Fibroblast of skin of abdomen (primary cell): ENCODE measurements around the gene PTGER3. TPM values are rescaled to one million over a fixed set of nuclear protein-coding genes. Genes with fewer than 3 reads are reported as not detected.

Experiments used
- DNase-seq: peaks from one replicate; pipeline ENCODE4 v3.0.0-alpha.2; 2013
- polyA plus RNA-seq, 2 experiments: library from polyadenylated mRNA; unstranded; fragments of 120-200 nt; gene quantifications; one replicate each; pipeline ENCODE4 v1.2.1, GENCODE V29; 2013; ENCODE audit not compliant: insufficient read length in 2 of 2

Gene PTGER3
- 0.15 TPM for polyA plus RNA-seq (2013, experiment 1 of 2; ENCODE audit: insufficient read length)
- polyA plus RNA-seq (2013, experiment 2 of 2; ENCODE audit: insufficient read length) = 0.21 TPM

- DNase-seq = peak; percentile 28
These were observed at the start of gene PTGER3 for GRCh38 chr1:71047635-71048607. TSS of gene PTGER3 (minus strand) at chr1:71047816. CDS start at chr1:71047577, 239 bp downstream.

GRCh38 chr1:71094913-71095312 lies 47.3 kb upstream of the PTGER3 start:
- DNase-seq = no peak

- DNase-seq = peak; percentile 16
These were observed 46.3 kb upstream of the PTGER3 start for GRCh38 chr1:71093938-71094337.

GRCh38 chr1:71089536-71090270 lies 42.1 kb upstream of the PTGER3 start:
- peak; percentile 80 for DNase-seq

- no peak for DNase-seq
These were observed 41.1 kb upstream of the PTGER3 start for GRCh38 chr1:71088645-71089287.

- no peak for DNase-seq
These were observed 40.1 kb upstream of the PTGER3 start for GRCh38 chr1:71087713-71088112.

- DNase-seq = no peak
These were observed 39.4 kb upstream of the PTGER3 start for GRCh38 chr1:71087060-71087459.

- peak; percentile 75 for DNase-seq
These were observed 38.7 kb upstream of the PTGER3 start for GRCh38 chr1:71086331-71086730.

GRCh38 chr1:71083271-71083670 lies 35.7 kb upstream of the PTGER3 start:
- DNase-seq = peak; percentile 2

- no peak for DNase-seq
These were observed 34.1 kb upstream of the PTGER3 start for GRCh38 chr1:71081697-71082080.

- DNase-seq = peak; percentile 97
These were observed 33.4 kb upstream of the PTGER3 start, which contains the start of gene ZRANB2 for GRCh38 chr1:71080739-71081696. TSS of gene ZRANB2 (minus strand) at chr1:71081035. CDS start at chr1:71080995, 40 bp downstream.

GRCh38 chr1:71080230-71080738 lies 32.7 kb upstream of the PTGER3 start:
- peak; percentile 5 for DNase-seq

- no peak for DNase-seq
These were observed 27.1 kb upstream of the PTGER3 start for GRCh38 chr1:71074681-71075080.

GRCh38 chr1:71072273-71072672 lies 24.7 kb upstream of the PTGER3 start:
- DNase-seq = no peak

- no peak for DNase-seq
These were observed 24.1 kb upstream of the PTGER3 start for GRCh38 chr1:71071720-71072119.

- no peak for DNase-seq
These were observed 21.0 kb upstream of the PTGER3 start for GRCh38 chr1:71068325-71069240.

GRCh38 chr1:71054791-71055190 lies 7.2 kb upstream of the PTGER3 start:
- DNase-seq = no peak

- DNase-seq = no peak
These were observed 6.7 kb upstream of the PTGER3 start for GRCh38 chr1:71054281-71054731.

- no peak for DNase-seq
These were observed 6.1 kb upstream of the PTGER3 start for GRCh38 chr1:71053758-71054157.

- no peak for DNase-seq
These were observed 5.5 kb upstream of the PTGER3 start for GRCh38 chr1:71053146-71053545.
